Measurements from ENCODE around the gene PREB.

DNA sequence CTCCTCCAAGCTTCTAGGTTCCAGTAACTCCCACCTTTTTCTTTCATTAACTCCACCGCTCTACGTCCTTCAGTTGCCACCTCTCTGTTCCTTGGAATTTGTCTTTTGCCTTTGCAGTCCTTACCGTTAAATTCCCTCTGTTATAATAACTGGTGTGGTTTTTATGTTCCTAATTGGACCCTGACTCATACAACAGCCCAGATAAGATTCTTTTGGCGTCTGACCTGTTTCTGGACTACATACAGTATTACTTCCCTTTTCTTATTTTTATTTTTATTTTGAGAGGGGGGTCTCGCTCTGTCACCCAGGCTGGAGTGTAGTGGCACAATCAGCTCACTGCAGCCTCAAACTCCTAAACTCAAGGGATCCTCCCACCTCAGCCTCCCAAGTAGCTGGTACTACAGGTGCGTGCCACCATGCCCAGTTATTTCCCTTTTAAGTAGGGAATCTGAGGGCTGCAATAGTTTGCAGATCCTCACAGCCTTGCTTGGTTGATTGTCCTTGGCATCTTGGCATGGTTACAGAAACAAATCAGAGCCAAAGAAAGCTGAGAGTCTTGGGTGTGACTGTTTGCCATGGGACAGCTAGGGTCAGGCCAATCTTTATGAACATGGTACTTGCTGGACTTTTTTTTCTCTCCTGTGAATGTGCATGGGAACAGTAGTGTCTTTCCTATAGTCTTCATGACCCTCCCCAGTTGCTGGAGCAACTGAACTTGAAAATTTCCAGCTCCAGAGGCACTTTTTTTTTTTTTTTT, 36.3 kb upstream of the PREB start:
- TF ChIP-seq CTCF (IDR thresholded peaks at IDR 0.05) (no peak), POLR2A (IDR thresholded peaks at IDR 0.05) (no peak), POLR2AphosphoS5 (IDR thresholded peaks at IDR 0.05) (no peak), EP300 (IDR thresholded peaks at IDR 0.05) (no peak)
